ENCODE measurements around the gene HDHD2.
A peak's percentile ranks its signal among the peaks of the same experiment; 100 is the strongest.

The HDHD2 gene

DNA sequence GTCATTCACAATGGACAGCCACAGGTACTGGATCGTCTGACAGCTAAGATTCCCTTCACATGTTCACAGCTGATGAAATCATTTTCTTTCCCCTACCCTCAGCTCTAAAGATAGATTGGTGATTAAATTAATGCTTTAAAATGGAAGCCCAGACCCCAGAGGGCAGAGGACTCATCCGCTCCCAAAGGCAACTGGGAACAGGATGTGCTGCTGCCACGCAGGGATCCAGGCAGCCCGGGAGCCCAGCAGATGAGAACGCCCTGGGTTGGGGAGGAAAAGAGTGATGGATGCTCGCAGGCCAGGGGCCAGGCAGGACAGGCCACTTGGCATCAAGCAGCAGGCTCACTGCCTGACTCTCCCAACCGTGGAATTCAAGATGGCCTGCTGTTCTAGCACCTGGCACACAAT lies 41.3 kb downstream of the HDHD2 start:
- TF ChIP-seq, protein P1, sequence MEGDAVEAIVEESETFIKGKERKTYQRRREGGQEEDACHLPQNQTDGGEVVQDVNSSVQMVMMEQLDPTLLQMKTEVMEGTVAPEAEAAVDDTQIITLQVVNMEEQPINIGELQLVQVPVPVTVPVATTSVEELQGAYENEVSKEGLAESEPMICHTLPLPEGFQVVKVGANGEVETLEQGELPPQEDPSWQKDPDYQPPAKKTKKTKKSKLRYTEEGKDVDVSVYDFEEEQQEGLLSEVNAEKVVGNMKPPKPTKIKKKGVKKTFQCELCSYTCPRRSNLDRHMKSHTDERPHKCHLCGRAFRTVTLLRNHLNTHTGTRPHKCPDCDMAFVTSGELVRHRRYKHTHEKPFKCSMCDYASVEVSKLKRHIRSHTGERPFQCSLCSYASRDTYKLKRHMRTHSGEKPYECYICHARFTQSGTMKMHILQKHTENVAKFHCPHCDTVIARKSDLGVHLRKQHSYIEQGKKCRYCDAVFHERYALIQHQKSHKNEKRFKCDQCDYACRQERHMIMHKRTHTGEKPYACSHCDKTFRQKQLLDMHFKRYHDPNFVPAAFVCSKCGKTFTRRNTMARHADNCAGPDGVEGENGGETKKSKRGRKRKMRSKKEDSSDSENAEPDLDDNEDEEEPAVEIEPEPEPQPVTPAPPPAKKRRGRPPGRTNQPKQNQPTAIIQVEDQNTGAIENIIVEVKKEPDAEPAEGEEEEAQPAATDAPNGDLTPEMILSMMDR (IDR thresholded peaks at IDR 0.05; ENCODE audit: extremely low read depth, insufficient read depth, missing control alignments): no peak
- in situ Hi-C loops (cut with MboI; ENCODE audit: low pct_unique_long_range_greater_than_20kb, low sequenced_read_pairs, unreplicated experiment): no loop called here
- DNase-seq (ENCODE audit: low spot score): no peak

DNA sequence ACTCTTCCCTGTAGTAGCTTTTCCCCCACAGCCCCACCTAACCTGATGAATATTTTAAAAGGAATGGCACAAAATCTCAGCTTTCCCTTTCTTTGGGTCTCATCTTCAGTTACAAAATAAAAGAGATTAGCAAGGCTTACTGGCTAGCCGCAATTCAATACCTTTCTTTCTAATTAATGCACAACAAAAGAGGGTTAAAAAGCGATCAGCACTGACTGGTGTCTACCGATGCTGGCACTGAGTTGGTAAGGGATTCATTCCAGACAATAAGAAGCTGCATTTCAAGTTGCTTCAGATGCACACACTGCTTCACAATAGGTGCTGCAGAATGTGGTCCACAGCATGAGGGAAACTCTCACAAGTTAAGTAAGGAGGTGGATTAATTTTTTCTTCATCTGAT lies 41.9 kb downstream of the HDHD2 start:
- in situ Hi-C loops (cut with MboI; ENCODE audit: low pct_unique_long_range_greater_than_20kb, low sequenced_read_pairs, unreplicated experiment): no loop called here
- no peak for DNase-seq (ENCODE audit: low spot score)
- TF ChIP-seq, protein P1 (IDR thresholded peaks at IDR 0.05; ENCODE audit: extremely low read depth, insufficient read depth, missing control alignments): no peak

DNA sequence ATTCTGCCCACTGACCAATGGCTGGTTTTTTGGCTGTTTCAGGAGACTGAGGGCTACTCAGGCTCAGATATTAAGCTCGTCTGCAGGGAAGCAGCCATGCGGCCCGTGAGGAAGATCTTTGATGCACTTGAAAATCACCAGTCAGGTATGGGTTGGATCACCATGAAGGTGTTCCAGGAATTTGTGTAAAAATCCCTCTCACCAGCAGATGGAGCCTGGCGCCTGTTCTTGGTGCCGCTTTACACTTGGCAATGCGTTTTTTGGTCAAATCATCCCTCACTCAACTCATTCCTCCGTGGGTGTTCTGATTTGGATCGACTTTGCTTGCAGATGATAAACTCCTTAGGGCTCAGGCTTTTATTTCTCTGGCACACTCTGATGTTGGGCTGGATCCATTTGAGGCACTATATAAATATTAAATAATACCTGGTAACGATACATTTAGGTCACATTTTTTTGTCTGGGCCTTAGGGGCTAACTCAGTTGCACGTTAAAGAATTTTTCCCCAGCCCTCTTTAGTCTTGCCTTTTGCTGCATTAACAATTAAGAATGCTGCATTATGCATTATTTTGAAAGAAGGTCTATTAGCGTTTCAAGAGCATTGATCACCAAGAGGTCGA lies 50.0 kb downstream of the HDHD2 start:
- in situ Hi-C loops (cut with MboI; ENCODE audit: low pct_unique_long_range_greater_than_20kb, low sequenced_read_pairs, unreplicated experiment): no loop called here
- TF ChIP-seq, protein P1 (IDR thresholded peaks at IDR 0.05; ENCODE audit: extremely low read depth, insufficient read depth, missing control alignments): peak; percentile 73
- DNase-seq (ENCODE audit: low spot score): peak; percentile 43

DNA sequence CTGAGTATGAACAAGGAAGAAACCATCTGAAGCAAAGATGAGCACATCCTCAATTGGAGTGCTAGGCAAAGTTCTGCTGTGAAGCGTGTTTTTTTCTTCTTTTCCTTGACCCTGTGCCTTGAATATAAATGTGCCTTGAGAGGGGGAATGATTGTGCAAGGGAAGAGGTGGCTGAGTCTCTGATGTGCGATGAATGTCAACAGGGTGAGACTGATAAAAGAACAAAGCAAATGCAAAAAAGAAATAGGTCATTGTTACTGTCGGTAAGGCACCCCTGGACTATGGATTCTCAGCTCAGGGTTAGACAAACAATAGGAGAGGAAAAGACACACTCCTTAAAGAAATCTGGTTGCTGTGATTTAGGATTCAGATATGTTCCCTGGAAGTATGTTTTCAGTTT lies 54.5 kb downstream of the HDHD2 start:
- DNase-seq (ENCODE audit: low spot score): no peak
- in situ Hi-C loops (cut with MboI; ENCODE audit: low pct_unique_long_range_greater_than_20kb, low sequenced_read_pairs, unreplicated experiment): no loop called here

DNA sequence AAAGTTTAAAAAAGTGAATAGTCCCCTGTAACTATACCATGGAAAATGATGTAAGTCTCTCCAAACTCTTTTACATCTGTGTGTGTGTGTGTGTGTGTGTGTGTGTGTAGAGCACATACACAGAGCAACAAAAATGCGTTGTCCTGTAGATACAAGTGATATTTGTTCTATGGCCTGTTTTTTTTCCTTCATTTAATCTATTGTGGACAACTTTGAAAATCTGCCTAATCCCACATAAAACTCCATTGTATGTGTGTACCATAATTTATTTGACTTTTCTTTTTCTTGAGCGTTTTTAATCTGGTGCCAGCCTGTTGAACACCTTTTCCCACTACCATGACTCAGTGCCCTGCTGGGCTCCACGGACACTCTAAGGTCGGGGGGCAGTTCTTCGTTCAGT lies 62.6 kb downstream of the HDHD2 start:
- in situ Hi-C loops (cut with MboI; ENCODE audit: low pct_unique_long_range_greater_than_20kb, low sequenced_read_pairs, unreplicated experiment): no loop called here
- TF ChIP-seq, protein P1 (IDR thresholded peaks at IDR 0.05; ENCODE audit: extremely low read depth, insufficient read depth, missing control alignments): no peak
- DNase-seq (ENCODE audit: low spot score): no peak

More for the DNA sequence above, 54.5 kb downstream of the HDHD2 start:
- TF ChIP-seq, protein P1 (IDR thresholded peaks at IDR 0.05; ENCODE audit: extremely low read depth, insufficient read depth, missing control alignments): no peak

DNA sequence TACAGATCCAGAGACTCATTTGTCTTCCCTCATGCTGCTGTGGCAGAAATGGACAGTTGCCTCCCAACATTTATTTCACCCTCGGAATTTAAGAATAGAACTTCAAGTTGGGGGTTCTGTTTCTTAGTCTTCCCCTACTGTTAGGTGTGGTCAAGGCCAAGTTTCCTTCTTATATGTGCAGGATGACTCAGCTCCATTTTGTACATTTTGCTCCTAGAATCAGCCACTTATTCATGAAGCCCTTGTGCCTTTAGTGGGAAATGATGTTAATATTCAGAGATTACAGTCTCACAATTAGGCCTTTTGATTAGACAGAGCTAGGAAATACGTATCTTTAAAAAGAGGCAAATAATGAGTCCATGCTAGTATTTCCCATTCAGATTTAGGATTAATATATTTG lies 68.7 kb downstream of the HDHD2 start:
- in situ Hi-C loops (cut with MboI; ENCODE audit: low pct_unique_long_range_greater_than_20kb, low sequenced_read_pairs, unreplicated experiment): no loop called here
- no peak for DNase-seq (ENCODE audit: low spot score)
- TF ChIP-seq, protein P1 (IDR thresholded peaks at IDR 0.05; ENCODE audit: extremely low read depth, insufficient read depth, missing control alignments): no peak
